GM12872 (cell line): ENCODE measurements around the gene TRMT10C.

Experiments
- TF ChIP-seq, protein P1 (sequence below): IDR thresholded peaks from 3 replicates; pipeline ENCODE4 v1.5.1; 2011; ENCODE audit warnings: low read depth, mild to moderate bottlenecking, low read length, moderate library complexity; ENCODE audit not compliant: insufficient read depth

TRMT10C gene

GRCh38 chr3:101591071-101591470 lies 29.4 kb downstream of the TRMT10C start:
- TF ChIP-seq, protein P1, sequence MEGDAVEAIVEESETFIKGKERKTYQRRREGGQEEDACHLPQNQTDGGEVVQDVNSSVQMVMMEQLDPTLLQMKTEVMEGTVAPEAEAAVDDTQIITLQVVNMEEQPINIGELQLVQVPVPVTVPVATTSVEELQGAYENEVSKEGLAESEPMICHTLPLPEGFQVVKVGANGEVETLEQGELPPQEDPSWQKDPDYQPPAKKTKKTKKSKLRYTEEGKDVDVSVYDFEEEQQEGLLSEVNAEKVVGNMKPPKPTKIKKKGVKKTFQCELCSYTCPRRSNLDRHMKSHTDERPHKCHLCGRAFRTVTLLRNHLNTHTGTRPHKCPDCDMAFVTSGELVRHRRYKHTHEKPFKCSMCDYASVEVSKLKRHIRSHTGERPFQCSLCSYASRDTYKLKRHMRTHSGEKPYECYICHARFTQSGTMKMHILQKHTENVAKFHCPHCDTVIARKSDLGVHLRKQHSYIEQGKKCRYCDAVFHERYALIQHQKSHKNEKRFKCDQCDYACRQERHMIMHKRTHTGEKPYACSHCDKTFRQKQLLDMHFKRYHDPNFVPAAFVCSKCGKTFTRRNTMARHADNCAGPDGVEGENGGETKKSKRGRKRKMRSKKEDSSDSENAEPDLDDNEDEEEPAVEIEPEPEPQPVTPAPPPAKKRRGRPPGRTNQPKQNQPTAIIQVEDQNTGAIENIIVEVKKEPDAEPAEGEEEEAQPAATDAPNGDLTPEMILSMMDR: no peak

DNA sequence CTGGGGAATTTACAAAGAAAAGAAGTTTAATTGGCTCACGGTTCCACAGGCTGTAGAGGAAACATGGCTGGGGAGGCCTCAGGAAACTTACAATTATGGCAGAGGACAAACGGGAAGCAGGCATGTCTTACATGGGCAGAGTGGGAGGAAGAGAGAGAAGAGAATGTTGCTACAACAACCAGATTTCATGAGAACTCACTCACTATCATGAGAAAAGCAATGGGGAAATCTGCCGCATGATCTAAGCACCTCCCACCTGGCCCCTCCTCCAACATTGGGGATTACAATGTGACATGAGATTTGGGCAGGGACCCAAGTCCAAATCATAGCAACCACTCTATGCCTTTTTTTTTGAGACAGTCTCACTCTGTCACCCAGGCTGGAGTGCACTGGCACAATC lies 41.1 kb downstream of the TRMT10C start:
- TF ChIP-seq, protein P1: no peak

GRCh38 chr3:101603184-101603583 lies 41.5 kb downstream of the TRMT10C start:
- TF ChIP-seq, protein P1: no peak

GRCh38 chr3:101611023-101611422 lies 49.4 kb downstream of the TRMT10C start:
- TF ChIP-seq, protein P1: no peak

DNA sequence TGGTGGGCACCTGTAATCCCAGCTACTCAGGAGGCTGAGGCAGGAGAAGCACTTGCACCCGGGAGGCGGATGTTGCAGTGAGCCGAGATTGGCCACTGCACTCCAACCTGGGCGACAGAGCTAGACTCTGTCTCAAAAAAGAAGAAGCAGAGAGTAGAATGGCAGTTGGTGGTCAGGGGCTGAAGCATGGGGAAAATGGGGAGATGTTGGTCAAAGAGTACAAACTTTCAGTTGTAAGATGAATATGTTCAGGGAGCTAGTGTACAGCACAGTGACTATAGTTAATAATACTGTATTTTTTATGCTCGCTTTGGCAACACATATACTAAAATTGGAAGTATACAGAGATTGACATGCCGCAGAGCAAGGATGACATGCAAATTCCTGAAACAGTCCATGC lies 53.9 kb downstream of the TRMT10C start:
- TF ChIP-seq, protein P1: no peak
